Fibroblast of lung (primary cell): ENCODE results near the gene CHP2.

Experiments used
- EZH2 ChIP-seq: IDR thresholded peaks from 2 replicates; pipeline ENCODE4 v1.5.1; 2012; ENCODE audit warnings: low read length, control low read depth, mild to moderate bottlenecking; ENCODE audit errors: missing control alignments
- TF ChIP-seq, protein P1 (sequence below), 2 donors: IDR thresholded peaks in 1 of 2; conservative IDR thresholded peaks in 1 of 2; 1 replicate in 1 of 2; 2 replicates in 1 of 2; pipeline ENCODE4 v1.5.1; 2011 to 2012; ENCODE audit warnings: low read length in 2 of 2, control low read depth in 1 of 2, inconsistent platforms in 1 of 2, low read depth in 1 of 2, mild to moderate bottlenecking in 1 of 2

DNA sequence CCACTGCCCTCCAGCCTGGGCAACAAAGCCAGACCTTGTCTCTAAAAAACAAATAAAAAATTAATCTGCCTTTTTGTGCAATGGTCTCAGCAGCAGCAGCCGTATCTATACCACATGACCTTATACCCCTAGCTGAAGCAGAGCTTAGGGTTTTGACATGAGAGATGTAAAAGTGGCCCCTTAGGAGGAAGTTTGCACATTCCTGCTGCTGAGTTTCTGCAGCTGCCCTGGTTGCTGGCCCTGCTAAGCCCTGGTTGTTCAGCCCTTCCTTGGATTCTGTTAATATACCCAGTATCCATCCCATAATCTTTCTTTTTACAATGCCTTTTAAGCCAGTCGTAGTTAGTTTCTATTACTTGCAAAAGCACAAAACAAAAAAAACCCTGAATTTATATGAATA, 48.0 kb downstream of the CHP2 start:
- TF ChIP-seq, protein P1, sequence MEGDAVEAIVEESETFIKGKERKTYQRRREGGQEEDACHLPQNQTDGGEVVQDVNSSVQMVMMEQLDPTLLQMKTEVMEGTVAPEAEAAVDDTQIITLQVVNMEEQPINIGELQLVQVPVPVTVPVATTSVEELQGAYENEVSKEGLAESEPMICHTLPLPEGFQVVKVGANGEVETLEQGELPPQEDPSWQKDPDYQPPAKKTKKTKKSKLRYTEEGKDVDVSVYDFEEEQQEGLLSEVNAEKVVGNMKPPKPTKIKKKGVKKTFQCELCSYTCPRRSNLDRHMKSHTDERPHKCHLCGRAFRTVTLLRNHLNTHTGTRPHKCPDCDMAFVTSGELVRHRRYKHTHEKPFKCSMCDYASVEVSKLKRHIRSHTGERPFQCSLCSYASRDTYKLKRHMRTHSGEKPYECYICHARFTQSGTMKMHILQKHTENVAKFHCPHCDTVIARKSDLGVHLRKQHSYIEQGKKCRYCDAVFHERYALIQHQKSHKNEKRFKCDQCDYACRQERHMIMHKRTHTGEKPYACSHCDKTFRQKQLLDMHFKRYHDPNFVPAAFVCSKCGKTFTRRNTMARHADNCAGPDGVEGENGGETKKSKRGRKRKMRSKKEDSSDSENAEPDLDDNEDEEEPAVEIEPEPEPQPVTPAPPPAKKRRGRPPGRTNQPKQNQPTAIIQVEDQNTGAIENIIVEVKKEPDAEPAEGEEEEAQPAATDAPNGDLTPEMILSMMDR (conservative IDR thresholded peaks at IDR 0.05 in 1 of 2, IDR thresholded peaks at IDR 0.05 in 1 of 2; ENCODE audit: low read depth in 1 of 2, low read length in 2 of 2) = no peak
- TF ChIP-seq EZH2 = no peak
